ENCODE measurements around the gene C2CD2L. TPM values are rescaled to one million over a fixed set of nuclear protein-coding genes. Genes with fewer than 3 reads are reported as not detected.
A peak's percentile ranks its signal among the peaks of the same experiment; 100 is the strongest.
"Not testable (repeated sequence)": the region's sequence is repeated elsewhere in the genome, so short reads cannot be mapped to it uniquely, and the experiment has no call there.

Gene C2CD2L
- 10 to 100 TPM; 33.2 to 35.2 TPM for total RNA-seq

DNA sequence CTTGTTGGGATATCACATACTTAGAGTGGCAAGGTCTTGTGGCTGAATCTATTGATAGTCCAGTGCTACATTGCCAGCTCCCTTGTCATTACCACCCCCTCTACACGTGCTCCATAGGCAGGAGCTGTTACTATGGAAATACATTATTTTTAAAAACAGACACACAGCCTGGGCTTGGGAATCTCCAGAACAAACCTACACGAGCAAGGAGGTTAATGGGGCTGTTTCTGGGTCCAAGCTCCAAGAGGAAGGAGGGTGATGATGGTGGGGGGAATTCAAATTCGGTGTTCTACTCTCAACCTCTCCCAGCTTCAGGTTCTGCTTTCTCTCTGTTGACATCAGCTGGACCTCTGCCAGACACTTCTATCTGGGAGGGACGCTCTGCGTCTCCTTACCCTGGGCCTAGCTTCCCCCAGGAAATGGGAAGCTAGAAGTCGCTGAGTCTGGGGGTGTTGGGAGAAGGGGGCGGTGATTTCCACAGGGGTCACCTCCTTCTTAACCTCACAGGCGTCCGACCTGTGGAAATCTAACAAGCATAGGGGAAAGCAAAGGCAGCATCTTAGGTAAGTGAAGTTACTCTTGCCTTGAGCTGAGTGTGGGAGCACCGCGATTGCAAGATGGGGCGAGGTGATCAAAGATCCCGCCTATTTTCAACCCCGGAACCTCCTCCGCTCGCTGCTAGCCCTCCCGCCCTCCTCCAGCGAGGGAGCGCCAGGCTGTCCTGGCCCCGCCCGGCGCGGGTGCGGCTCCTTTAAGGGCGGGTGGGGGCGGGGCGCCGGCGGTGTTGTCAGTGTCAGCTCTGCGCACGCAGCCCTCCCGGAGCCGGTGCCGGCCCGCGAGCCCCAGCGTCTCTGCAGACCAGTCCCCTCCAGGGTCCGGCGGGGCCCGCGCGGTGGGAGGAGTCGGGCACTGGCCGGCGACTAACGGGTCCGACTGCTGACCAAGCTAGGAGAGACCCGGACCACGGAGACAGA lies at the start of gene C2CD2L:
TSS of gene C2CD2L (plus strand) at position 781 of the 974 bp plus-strand sequence. CDS start 398 bp downstream, outside the sequence.
- H3K36me3 Mint-ChIP-seq (ENCODE audit: low read depth), result peaks cover 41% of the 10 kb centered on the region
- POLR2A ChIA-PET, result interaction anchor here (0.5 to 8.5 kb wide), 17 partner anchors 9 to 286 kb away, joined by 3 to 96 read pairs (median 5); partner anchors contain the start of genes CBL, HINFP, HMBS and HYOU1
- H3K27ac Mint-ChIP-seq, result peak within 1 kb of the TSS; percentile 93
- H3K9me3 Mint-ChIP-seq (ENCODE audit: insufficient read depth), result no peaks in the 10 kb centered on the region
- ATAC-seq, result peak; percentile 86
- CTCF ChIA-PET, result interaction anchor here (0.7 to 2.2 kb wide), 14 partner anchors 9 to 231 kb away, joined by 3 to 10 read pairs (median 4); partner anchors contain the start of genes CBL, HINFP and VPS11
- peaks cover 58% of the 10 kb centered on the region for H3K4me1 Mint-ChIP-seq (ENCODE audit: low read depth)
- DNase-seq, result peak; percentile 95
- no peaks in the 10 kb centered on the region for H3K27me3 Mint-ChIP-seq (ENCODE audit: low read depth)
- peak within 1 kb of the TSS; percentile 89 for H3K4me3 Mint-ChIP-seq

DNA sequence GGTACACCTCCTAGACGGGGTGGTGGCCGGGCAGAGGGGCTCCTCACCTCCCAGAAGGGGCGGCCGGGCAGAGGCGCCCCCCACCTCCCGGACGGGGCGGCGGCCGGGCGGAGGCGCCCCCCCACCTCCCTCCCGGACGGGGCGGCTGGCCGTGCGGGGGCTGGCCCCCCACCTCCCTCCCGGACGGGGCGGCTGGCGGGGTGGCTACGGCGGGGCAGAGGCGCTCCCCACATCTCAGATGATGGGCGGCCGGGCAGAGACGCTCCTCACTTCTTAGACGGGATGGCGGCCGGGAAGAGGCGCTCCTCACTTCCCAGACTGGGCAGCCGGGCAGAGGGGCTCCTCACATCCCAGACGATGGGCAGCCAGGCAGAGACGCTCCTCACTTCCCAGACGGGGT lies 48.0 kb upstream of the C2CD2L start:
- Mint-ChIP-seq H3K36me3 (ENCODE audit: low read depth) (peaks cover 26% of the 10 kb centered on the region), H3K4me1 (ENCODE audit: low read depth) (peaks cover 30% of the 10 kb centered on the region)
- ATAC-seq; DNase-seq; CTCF ChIA-PET; H3K27ac Mint-ChIP-seq; POLR2A ChIA-PET; H3K27me3 Mint-ChIP-seq (ENCODE audit: low read depth); H3K4me3 Mint-ChIP-seq; H3K9me3 Mint-ChIP-seq (ENCODE audit: insufficient read depth): not testable (repeated sequence)

DNA sequence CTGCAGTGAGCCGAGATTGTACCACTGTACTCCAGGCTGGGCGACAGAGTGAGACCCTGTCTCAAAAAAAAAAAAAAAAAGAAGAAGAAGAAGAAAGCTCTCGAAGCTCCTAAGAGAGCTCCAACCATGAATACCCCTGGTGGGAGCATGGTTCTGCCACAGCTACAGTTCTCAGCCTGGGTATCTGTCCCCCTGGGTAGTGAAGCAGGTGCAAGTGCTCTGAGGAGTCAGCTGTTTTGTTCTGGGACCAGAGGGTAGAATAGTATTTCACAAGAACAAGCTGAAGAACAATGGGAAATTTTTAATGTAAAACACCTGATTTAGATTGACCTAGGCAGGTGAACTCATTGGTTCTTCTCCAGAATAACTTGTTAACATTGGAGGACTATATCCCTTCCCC lies 45.9 kb upstream of the C2CD2L start:
- Mint-ChIP-seq H3K9me3 (ENCODE audit: insufficient read depth) (no peaks in the 10 kb centered on the region), H3K4me3 (no peak overlapping the region)
- POLR2A ChIA-PET, result interaction anchor here (1.2 kb wide), 1 partner anchor 33 kb away, joined by 5 read pairs; a partner anchor contains a TSS

DNA sequence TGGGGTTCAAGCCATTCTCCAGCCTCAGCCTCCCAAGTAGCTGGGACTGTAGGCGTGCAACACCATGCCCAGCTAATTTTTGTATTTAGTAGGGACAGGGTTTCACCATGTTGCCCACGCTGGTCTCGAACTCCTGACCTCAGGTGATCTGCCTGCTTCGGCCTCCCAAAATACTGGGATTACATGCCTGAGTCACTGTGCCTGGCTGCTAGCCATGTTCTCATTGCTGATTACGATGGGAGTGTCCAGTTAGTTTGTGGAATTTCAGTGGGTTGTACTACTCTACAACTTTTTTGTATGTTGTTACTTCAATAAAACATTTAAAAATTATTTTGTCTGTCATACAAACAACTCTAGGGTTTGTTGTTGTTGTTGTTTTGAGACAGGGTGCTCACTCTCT lies 44.4 kb upstream of the C2CD2L start:
- ATAC-seq (no peak), DNase-seq (no peak)
- ChIA-PET CTCF (no interaction called here), POLR2A (interaction anchor here (1.3 kb wide), 1 partner anchor 44 kb away, joined by 4 read pairs; the partner anchor contains the start of genes RPS25 and TRAPPC4)
- peaks cover 8% of the 10 kb centered on the region for H3K36me3 Mint-ChIP-seq (ENCODE audit: low read depth)
- no peak overlapping the region for H3K27ac Mint-ChIP-seq
- H3K4me1 Mint-ChIP-seq (ENCODE audit: low read depth), result peaks cover 38% of the 10 kb centered on the region
- no peaks in the 10 kb centered on the region for H3K27me3 Mint-ChIP-seq (ENCODE audit: low read depth)
- no peak overlapping the region for H3K4me3 Mint-ChIP-seq
- no peaks in the 10 kb centered on the region for H3K9me3 Mint-ChIP-seq (ENCODE audit: insufficient read depth)

More for the DNA sequence above, 45.9 kb upstream of the C2CD2L start:
- Mint-ChIP-seq H3K36me3 (ENCODE audit: low read depth) (peaks cover 11% of the 10 kb centered on the region), H3K4me1 (ENCODE audit: low read depth) (peaks cover 30% of the 10 kb centered on the region), H3K27me3 (ENCODE audit: low read depth) (no peaks in the 10 kb centered on the region), H3K27ac (no peak overlapping the region)
- no peak for ATAC-seq
- no peak for DNase-seq
- CTCF ChIA-PET, result no interaction called here

DNA sequence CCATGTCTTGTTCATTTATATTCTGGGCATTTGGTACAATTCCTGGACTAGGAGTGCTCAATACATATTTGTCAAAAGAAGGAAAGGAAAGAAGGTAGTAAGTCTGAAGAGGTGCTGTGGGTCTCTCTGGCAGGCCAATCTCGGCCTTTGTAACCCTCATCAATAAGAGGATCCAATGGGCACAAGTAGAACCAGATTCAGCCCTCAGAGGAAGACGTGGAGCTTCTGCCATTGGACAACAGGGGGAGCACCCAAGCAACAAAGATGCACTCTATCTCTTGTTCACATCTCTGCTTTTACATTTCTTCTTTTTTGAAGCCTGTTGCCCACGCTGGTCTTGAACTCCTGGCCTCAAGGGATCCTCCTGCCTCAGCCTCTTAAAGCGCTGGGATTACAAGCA lies 41.8 kb upstream of the C2CD2L start:
- ATAC-seq, result peak; percentile 40

DNA sequence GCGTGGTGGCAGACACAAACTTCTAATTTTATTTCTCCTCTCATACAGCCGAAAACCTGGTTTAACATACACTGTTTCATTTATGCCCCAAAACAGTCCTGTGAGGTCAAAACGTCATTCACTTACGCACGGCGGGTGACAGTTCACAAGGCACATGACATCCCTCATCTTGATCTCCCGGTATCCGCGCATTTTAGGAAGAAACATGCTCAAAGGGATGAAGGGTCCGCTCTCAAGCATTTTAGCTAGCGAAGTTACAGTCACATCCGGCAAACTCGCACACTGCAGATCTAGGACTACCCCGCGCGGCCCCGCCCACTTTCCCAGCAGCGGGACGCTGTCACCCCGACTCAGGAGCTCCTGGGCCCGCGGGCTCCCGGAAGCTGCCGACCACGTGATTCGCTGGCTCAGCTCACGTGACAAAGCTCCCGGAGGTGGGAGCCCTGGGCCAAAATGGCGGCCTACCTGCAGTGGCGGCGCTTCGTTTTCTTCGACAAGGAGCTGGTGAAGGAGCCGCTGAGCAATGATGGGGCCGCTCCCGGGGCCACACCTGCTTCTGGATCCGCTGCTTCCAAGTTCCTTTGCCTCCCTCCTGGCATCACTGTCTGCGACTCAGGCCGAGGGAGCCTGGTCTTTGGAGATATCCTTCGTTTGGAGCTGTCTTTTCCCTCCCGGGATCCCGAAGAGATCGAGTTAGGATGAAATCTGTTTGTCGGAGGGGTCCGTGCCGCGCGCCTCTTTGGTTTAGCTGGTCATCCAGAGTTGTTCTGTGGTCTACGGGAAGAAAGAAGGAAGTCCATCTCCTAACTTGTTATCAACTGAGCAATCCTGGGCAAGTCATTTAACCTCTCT lies 39.5 kb upstream of the C2CD2L start, which contains the start of gene VPS11:
TSS of gene VPS11 (plus strand) at position 448 of the 852 bp plus-strand sequence. CDS start at position 454, 6 bp downstream.
- Mint-ChIP-seq H3K4me1 (ENCODE audit: low read depth) (peaks cover 44% of the 10 kb centered on the region), H3K36me3 (ENCODE audit: low read depth) (peaks cover 25% of the 10 kb centered on the region), H3K27ac (peak within 1 kb of the TSS; percentile 97), H3K9me3 (ENCODE audit: insufficient read depth) (no peaks in the 10 kb centered on the region), H3K27me3 (ENCODE audit: low read depth) (no peaks in the 10 kb centered on the region), H3K4me3 (peak within 1 kb of the TSS; percentile 89)
- ChIA-PET POLR2A (interaction anchor here (0.7 to 2.2 kb wide), 27 partner anchors 10 to 277 kb away, joined by 3 to 31 read pairs (median 4); partner anchors contain the start of genes C2CD2L, CENATAC, DDX6 and HMBS), CTCF (interaction anchor here (0.7 to 3.4 kb wide), 26 partner anchors 10 to 271 kb away, joined by 3 to 23 read pairs (median 5); partner anchors contain the start of genes C2CD2L, CBL, DPAGT1 and HMBS)
- peak; percentile 99 for ATAC-seq
- DNase-seq, result peak; percentile 99

More for the DNA sequence above, 41.8 kb upstream of the C2CD2L start:
- CTCF ChIA-PET, result interaction anchor here (0.5 to 3.4 kb wide), 7 partner anchors 10 to 309 kb away, joined by 3 to 18 read pairs (median 5); no protein-coding TSS in a partner anchor
- no peak overlapping the region for H3K4me3 Mint-ChIP-seq
- POLR2A ChIA-PET, result interaction anchor here (1.1 to 1.5 kb wide), 2 partner anchors 20 to 29 kb away, joined by 4 to 7 read pairs; a partner anchor contains a TSS
- H3K36me3 Mint-ChIP-seq (ENCODE audit: low read depth), result peaks cover 16% of the 10 kb centered on the region
- DNase-seq, result peak; percentile 74
- H3K9me3 Mint-ChIP-seq (ENCODE audit: insufficient read depth), result no peaks in the 10 kb centered on the region
- peaks cover 44% of the 10 kb centered on the region for H3K4me1 Mint-ChIP-seq (ENCODE audit: low read depth)
- H3K27ac Mint-ChIP-seq, result no peak overlapping the region
- H3K27me3 Mint-ChIP-seq (ENCODE audit: low read depth), result no peaks in the 10 kb centered on the region

DNA sequence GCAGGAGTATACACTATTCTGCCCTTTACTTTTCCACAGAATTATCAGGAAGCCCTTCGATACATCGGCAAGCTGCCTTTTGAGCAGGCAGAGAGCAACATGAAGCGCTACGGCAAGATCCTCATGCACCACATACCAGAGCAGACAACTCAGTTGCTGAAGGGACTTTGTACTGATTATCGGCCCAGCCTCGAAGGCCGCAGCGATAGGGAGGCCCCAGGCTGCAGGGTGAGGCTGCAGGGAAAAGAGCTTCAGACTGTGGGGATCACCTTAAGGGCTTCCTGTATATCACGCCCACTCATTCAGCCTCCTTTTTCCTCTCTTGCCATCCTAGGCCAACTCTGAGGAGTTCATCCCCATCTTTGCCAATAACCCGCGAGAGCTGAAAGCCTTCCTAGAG lies 29.3 kb upstream of the C2CD2L start:
- ChIA-PET POLR2A (interaction anchor here (1.3 to 1.6 kb wide), 2 partner anchors 10 to 17 kb away, joined by 3 to 6 read pairs; partner anchors contain the start of gene VPS11), CTCF (interaction anchor here (1.0 kb wide), 1 partner anchor 128 kb away, joined by 3 read pairs; the partner anchor contains the start of gene CBL)
- H3K4me3 Mint-ChIP-seq, result no peak overlapping the region
- peaks cover 57% of the 10 kb centered on the region for H3K36me3 Mint-ChIP-seq (ENCODE audit: low read depth)
- no peaks in the 10 kb centered on the region for H3K4me1 Mint-ChIP-seq (ENCODE audit: low read depth)
- ATAC-seq (no peak), DNase-seq (no peak)
- H3K27ac Mint-ChIP-seq, result peak overlapping the region; percentile 39
- H3K9me3 Mint-ChIP-seq (ENCODE audit: insufficient read depth), result no peaks in the 10 kb centered on the region
- no peaks in the 10 kb centered on the region for H3K27me3 Mint-ChIP-seq (ENCODE audit: low read depth)

DNA sequence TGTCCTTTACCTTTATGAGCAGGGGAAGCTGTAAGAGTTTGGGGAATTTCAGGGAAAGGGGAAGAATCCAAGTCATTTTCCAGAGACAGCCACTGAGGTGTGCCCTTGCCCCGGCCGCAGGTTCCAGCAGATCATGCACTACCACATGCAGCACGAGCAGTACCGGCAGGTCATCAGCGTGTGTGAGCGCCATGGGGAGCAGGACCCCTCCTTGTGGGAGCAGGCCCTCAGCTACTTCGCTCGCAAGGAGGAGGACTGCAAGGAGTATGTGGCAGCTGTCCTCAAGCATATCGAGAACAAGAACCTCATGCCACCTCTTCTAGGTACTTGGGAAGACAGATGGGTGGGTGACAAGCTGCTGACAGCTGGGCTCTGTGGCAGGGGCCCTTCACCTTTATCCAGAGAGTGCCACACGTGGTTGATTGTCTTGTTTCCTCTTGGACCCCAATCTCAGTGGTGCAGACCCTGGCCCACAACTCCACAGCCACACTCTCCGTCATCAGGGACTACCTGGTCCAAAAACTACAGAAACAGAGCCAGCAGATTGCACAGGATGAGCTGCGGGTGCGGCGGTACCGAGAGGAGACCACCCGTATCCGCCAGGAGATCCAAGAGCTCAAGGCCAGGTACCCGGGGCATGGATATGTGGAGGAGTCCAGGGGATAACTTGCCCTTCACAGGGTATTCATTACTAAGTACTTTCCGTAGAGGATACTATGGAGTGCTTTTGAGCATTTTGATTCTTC lies 28.3 kb upstream of the C2CD2L start:
- CTCF ChIA-PET, result interaction anchor here (1.0 kb wide), 1 partner anchor 127 kb away, joined by 3 read pairs; the partner anchor contains the start of gene CBL
- no peak overlapping the region for H3K27ac Mint-ChIP-seq

DNA sequence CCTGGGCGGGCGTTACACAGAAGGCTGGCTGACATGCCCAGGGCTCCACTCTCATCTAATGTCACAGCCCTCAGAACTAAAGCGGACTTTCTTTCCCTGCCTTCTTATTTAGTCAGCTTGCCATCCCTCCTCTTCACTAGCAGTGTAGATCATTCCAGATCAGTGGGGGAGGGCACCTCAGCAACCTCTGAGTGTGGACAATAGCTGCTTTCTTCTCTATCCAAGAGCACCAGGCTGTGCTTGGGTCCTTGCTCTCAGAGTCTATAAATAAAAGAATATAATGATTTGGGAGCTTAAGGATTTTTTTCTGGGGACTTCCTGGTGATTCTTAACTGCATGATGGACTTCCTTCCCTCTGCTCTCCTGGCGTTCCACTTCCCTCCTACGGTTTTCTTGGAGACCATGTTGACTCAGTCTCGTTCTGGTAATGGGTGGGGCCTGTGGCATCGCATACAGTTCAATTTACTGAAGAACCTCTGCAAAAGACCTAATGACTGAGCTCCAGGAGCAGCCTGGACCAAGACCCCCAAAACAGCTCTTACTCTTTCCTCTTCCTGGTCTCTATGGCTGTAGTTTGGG lies 25.4 kb upstream of the C2CD2L start:
- H3K4me3 Mint-ChIP-seq, result no peak overlapping the region
- ChIA-PET POLR2A (interaction anchor here (0.7 to 1.9 kb wide), 4 partner anchors 10 to 14 kb away, joined by 3 to 6 read pairs (median 4); partner anchors contain the start of gene VPS11), CTCF (no interaction called here)
- no peak for DNase-seq
- H3K4me1 Mint-ChIP-seq (ENCODE audit: low read depth), result peaks cover 18% of the 10 kb centered on the region
- peaks cover 42% of the 10 kb centered on the region for H3K36me3 Mint-ChIP-seq (ENCODE audit: low read depth)
- no peaks in the 10 kb centered on the region for H3K9me3 Mint-ChIP-seq (ENCODE audit: insufficient read depth)
- no peak overlapping the region for H3K27ac Mint-ChIP-seq
- no peaks in the 10 kb centered on the region for H3K27me3 Mint-ChIP-seq (ENCODE audit: low read depth)
- ATAC-seq, result no peak

More for the DNA sequence above, 28.3 kb upstream of the C2CD2L start:
- Mint-ChIP-seq H3K36me3 (ENCODE audit: low read depth) (peaks cover 50% of the 10 kb centered on the region), H3K9me3 (ENCODE audit: insufficient read depth) (no peaks in the 10 kb centered on the region), H3K27me3 (ENCODE audit: low read depth) (no peaks in the 10 kb centered on the region), H3K4me1 (ENCODE audit: low read depth) (no peaks in the 10 kb centered on the region), H3K4me3 (no peak overlapping the region)
- POLR2A ChIA-PET, result interaction anchor here (1.3 to 1.6 kb wide), 2 partner anchors 11 to 16 kb away, joined by 3 to 6 read pairs; partner anchors contain the start of gene VPS11
- DNase-seq, result no peak
- no peak for ATAC-seq
